Effector memory CD4-positive, alpha-beta T cell (primary cell): ENCODE measurements around the gene ZDHHC21.

Experiments used
- DNase-seq, 3 donors: peaks; one replicate each; pipeline ENCODE4 v3.0.0-alpha.2; 2020
- H3K27ac ChIP-seq: 2 replicates; pipeline ENCODE4 v1.7.0; 2013; ENCODE audit warnings: mild to moderate bottlenecking, low read length, moderate library complexity; ENCODE audit not compliant: insufficient read depth, poor library complexity, severe bottlenecking
- H3K27me3 ChIP-seq: replicated peaks from 2 replicates; pipeline ENCODE4 v1.7.0; 2013; ENCODE audit warnings: mild to moderate bottlenecking, low read length; ENCODE audit not compliant: insufficient read depth, control insufficient read depth, poor library complexity, severe bottlenecking
- H3K36me3 ChIP-seq: 2 replicates; pipeline ENCODE4 v1.7.0; 2013; ENCODE audit warnings: mild to moderate bottlenecking, low read length, moderate library complexity; ENCODE audit not compliant: control insufficient read depth, insufficient read depth
- H3K4me1 ChIP-seq: 2 replicates; pipeline ENCODE4 v1.7.0; 2013; ENCODE audit warnings: low read length, mild to moderate bottlenecking; ENCODE audit not compliant: control insufficient read depth, insufficient read depth, poor library complexity, severe bottlenecking
- H3K4me3 ChIP-seq: 2 replicates; pipeline ENCODE4 v1.7.0; 2013; ENCODE audit warnings: low read length, low read depth, mild to moderate bottlenecking; ENCODE audit not compliant: insufficient read depth, poor library complexity, severe bottlenecking
- H3K9me3 ChIP-seq: 2 replicates; pipeline ENCODE4 v1.7.0; 2013; ENCODE audit warnings: mild to moderate bottlenecking, low read length, moderate library complexity; ENCODE audit not compliant: control insufficient read depth

Gene ZDHHC21

GRCh38 chr9:14661421-14662059 is 31.7 kb downstream of the ZDHHC21 start:
- H3K36me3 ChIP-seq: no peaks in the 10 kb centered on the region
- H3K27ac ChIP-seq: no peak overlapping the region
- no peak overlapping the region for H3K4me3 ChIP-seq
- H3K4me1 ChIP-seq: no peaks in the 10 kb centered on the region
- H3K27me3 ChIP-seq: no peaks in the 10 kb centered on the region
- DNase-seq: no peak
- no peaks in the 10 kb centered on the region for H3K9me3 ChIP-seq

GRCh38 chr9:14660721-14661120 is 32.5 kb downstream of the ZDHHC21 start:
- no peak overlapping the region for H3K4me3 ChIP-seq
- H3K27me3 ChIP-seq: no peaks in the 10 kb centered on the region
- DNase-seq: no peak
- no peaks in the 10 kb centered on the region for H3K9me3 ChIP-seq
- no peaks in the 10 kb centered on the region for H3K4me1 ChIP-seq
- no peak overlapping the region for H3K27ac ChIP-seq
- no peaks in the 10 kb centered on the region for H3K36me3 ChIP-seq

DNA sequence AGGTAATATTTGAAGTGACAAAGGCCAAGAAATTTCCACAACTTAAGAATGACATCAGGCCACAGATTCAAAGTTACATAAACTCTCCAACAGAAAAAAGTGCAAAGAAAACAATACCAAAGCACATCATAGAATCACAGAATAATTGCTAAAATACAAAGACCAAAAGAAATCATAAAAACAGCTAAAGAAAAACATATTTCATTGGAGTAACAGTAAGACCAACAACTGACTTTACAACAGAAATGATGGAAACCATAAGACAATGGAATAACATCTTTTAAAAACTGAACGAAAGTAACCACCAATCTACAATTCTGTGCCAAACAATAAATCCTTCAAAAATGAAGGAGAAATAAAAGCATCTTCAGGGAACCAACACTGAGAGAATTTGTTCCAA is 38.3 kb downstream of the ZDHHC21 start:
- H3K27me3 ChIP-seq: no peaks in the 10 kb centered on the region
- peaks cover 10% of the 10 kb centered on the region for H3K36me3 ChIP-seq
- H3K9me3 ChIP-seq: peaks cover 5% of the 10 kb centered on the region
- DNase-seq: no peak
- H3K27ac ChIP-seq: no peak overlapping the region
- H3K4me1 ChIP-seq: no peaks in the 10 kb centered on the region
- no peak overlapping the region for H3K4me3 ChIP-seq

GRCh38 chr9:14653511-14653910 is 39.7 kb downstream of the ZDHHC21 start:
- Histone ChIP-seq H3K36me3 (peaks cover 10% of the 10 kb centered on the region), H3K27ac (no peak overlapping the region), H3K4me1 (no peaks in the 10 kb centered on the region), H3K9me3 (peaks cover 5% of the 10 kb centered on the region), H3K4me3 (no peak overlapping the region), H3K27me3 (no peaks in the 10 kb centered on the region)
- DNase-seq: no peak

DNA sequence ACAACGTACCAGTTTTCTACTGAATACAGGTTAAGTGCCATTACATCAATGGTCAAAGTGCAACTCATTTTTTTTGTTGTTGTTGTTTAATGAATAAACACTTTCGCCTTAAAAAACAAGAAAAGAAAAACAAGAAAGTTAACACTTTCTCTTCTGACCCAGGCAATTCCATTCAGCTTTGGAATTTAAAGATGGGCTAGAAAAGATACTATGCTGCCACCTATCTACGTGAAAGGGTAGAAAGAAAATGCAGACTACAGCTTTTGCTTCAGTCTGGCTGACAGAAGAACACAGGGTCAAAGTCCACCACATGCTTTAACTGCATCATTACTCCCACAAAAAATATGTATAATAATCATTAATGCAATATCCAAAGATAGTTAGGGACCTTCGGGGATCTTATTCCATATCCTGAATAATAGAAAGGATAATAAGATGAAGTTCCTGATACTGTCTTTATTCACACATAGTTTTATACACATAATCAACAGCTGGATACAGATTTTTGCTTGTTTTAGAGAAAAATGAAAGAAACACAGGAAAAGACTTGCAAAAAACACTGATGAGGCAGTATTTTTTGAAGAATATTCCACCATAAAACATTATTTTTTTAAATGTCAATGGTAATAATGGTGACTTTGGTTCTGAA is 40.4 kb downstream of the ZDHHC21 start:
- Histone ChIP-seq H3K9me3 (peaks cover 5% of the 10 kb centered on the region), H3K36me3 (peaks cover 10% of the 10 kb centered on the region), H3K4me3 (no peak overlapping the region), H3K4me1 (no peaks in the 10 kb centered on the region), H3K27me3 (no peaks in the 10 kb centered on the region), H3K27ac (no peak overlapping the region)
- DNase-seq: no peak

GRCh38 chr9:14650596-14650995 is 42.6 kb downstream of the ZDHHC21 start:
- H3K27me3 ChIP-seq: no peaks in the 10 kb centered on the region
- no peaks in the 10 kb centered on the region for H3K4me1 ChIP-seq
- H3K4me3 ChIP-seq: no peak overlapping the region
- H3K9me3 ChIP-seq: peaks cover 5% of the 10 kb centered on the region
- H3K27ac ChIP-seq: no peak overlapping the region
- DNase-seq: no peak
- H3K36me3 ChIP-seq: peaks cover 10% of the 10 kb centered on the region

DNA sequence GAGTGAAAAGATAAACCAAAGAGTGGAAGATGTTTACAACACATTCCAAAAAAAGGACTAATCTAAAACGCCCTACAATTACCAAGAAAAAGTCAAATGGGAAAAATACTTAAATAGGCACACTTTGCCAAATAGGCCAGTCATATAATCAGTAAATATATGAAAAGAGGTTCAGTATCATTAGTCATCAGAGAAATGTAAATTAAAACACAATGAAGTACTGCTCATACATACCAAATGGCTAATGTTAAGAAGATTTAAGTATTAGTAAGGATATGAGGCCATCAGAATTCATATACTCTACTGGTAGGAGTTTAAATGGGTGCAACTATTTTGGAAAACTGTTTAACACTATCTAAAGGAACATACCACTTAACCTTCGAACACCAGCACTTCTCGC is 47.6 kb downstream of the ZDHHC21 start:
- Histone ChIP-seq H3K4me1 (no peaks in the 10 kb centered on the region), H3K4me3 (no peak overlapping the region), H3K36me3 (no peaks in the 10 kb centered on the region), H3K27ac (no peak overlapping the region), H3K9me3 (no peaks in the 10 kb centered on the region), H3K27me3 (no peaks in the 10 kb centered on the region)
- DNase-seq: no peak

DNA sequence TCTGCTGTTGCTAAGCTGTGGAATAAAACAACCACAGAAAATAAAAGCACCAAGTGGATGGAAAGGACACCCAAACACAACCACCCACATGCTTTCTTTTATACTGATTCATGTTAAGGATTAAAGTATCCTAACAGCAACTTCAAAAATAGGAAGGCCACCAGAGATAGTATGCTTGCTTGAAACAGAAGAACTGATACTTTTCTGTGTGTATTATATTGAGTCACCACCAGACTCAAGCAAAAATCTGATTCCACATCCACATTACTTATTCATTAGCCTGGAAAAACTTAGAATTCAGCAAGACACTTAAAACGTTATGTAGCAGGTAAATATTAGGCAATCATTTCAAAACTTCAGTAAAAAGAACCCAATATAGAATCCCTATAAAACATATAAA is 52.3 kb downstream of the ZDHHC21 start:
- no peaks in the 10 kb centered on the region for H3K27me3 ChIP-seq
- no peaks in the 10 kb centered on the region for H3K36me3 ChIP-seq
- no peak overlapping the region for H3K4me3 ChIP-seq
- no peaks in the 10 kb centered on the region for H3K9me3 ChIP-seq
- no peak for DNase-seq
- no peak overlapping the region for H3K27ac ChIP-seq
- no peaks in the 10 kb centered on the region for H3K4me1 ChIP-seq

DNA sequence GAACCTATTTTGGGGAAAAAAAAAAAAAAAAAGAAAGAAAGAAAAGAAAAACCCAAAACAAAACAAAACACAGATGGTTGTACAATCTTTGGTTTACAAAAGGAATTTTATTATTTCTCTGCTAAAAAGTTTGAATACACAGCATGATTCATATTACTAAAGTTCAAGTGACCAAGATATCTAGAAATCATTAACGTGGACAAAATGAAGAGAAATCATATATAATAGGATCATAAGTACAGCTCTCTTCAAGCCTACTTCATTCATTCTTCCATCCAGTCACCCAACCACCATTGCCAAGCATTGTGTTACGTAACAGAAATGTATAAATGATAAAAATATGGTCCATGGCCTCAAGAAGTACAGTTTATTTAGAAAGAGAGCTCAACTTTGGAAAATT is 52.9 kb downstream of the ZDHHC21 start:
- H3K9me3 ChIP-seq: no peaks in the 10 kb centered on the region
- no peak overlapping the region for H3K27ac ChIP-seq
- no peaks in the 10 kb centered on the region for H3K4me1 ChIP-seq
- DNase-seq: no peak
- no peaks in the 10 kb centered on the region for H3K27me3 ChIP-seq
- H3K36me3 ChIP-seq: no peaks in the 10 kb centered on the region
- no peak overlapping the region for H3K4me3 ChIP-seq

- H3K36me3 ChIP-seq: no peaks in the 10 kb centered on the region
- H3K4me3 ChIP-seq: no peak overlapping the region
- H3K4me1 ChIP-seq: no peaks in the 10 kb centered on the region
- H3K9me3 ChIP-seq: no peaks in the 10 kb centered on the region
- no peaks in the 10 kb centered on the region for H3K27me3 ChIP-seq
- H3K27ac ChIP-seq: no peak overlapping the region
- DNase-seq: no peak
Measured at GRCh38 chr9:14633906-14634565, 59.2 kb downstream of the ZDHHC21 start.
